ENCODE data around the gene HJURP.

Gene HJURP

GRCh38 chr2:233848276-233848675 lies 6.1 kb downstream of the HJURP start:
- no peak for DNase-seq

GRCh38 chr2:233847248-233847898 lies 7.0 kb downstream of the HJURP start:
- no peak for DNase-seq

GRCh38 chr2:233846387-233847247 lies 7.7 kb downstream of the HJURP start:
- no peak for DNase-seq

- no peak for DNase-seq
Observed at GRCh38 chr2:233845301-233846060, 8.9 kb downstream of the HJURP start.

GRCh38 chr2:233844836-233845235 lies 9.5 kb downstream of the HJURP start:
- DNase-seq, result no peak

GRCh38 chr2:233844064-233844807 lies 10.1 kb downstream of the HJURP start:
- no peak for DNase-seq

GRCh38 chr2:233841183-233841582 lies 13.2 kb downstream of the HJURP start:
- no peak for DNase-seq

- no peak for DNase-seq
Observed at GRCh38 chr2:233840520-233840919, 13.8 kb downstream of the HJURP start.

GRCh38 chr2:233839447-233839820 lies 14.9 kb downstream of the HJURP start:
- no peak for DNase-seq

GRCh38 chr2:233838726-233839446 lies 15.4 kb downstream of the HJURP start:
- no peak for DNase-seq

- no peak for DNase-seq
Observed at GRCh38 chr2:233838251-233838650, 16.1 kb downstream of the HJURP start.

- no peak for DNase-seq
Observed at GRCh38 chr2:233837694-233838229, 16.6 kb downstream of the HJURP start.

- no peak for DNase-seq
Observed at GRCh38 chr2:233836359-233836758, 18.0 kb downstream of the HJURP start.

GRCh38 chr2:233835230-233836186 lies 18.8 kb downstream of the HJURP start:
- no peak for DNase-seq

- DNase-seq, result no peak
Observed at GRCh38 chr2:233833345-233833744, 21.0 kb downstream of the HJURP start.

GRCh38 chr2:233832869-233833311 lies 21.4 kb downstream of the HJURP start:
- no peak for DNase-seq

GRCh38 chr2:233832414-233832813 lies 21.9 kb downstream of the HJURP start:
- no peak for DNase-seq

GRCh38 chr2:233831861-233832260 lies 22.5 kb downstream of the HJURP start:
- DNase-seq, result no peak

- no peak for DNase-seq
Observed at GRCh38 chr2:233831011-233831721, 23.2 kb downstream of the HJURP start.
